ENCODE measurements around the gene WIPF2.

Gene WIPF2

GRCh38 chr17:40315678-40316570 is 96.8 kb downstream of the WIPF2 start:
- DNase-seq = peak; percentile 82

GRCh38 chr17:40316571-40317344 is 97.7 kb downstream of the WIPF2 start:
- peak; percentile 14 for DNase-seq

- DNase-seq = peak; percentile 82
These were observed 98.3 kb downstream of the WIPF2 start for GRCh38 chr17:40317345-40317873.

GRCh38 chr17:40317880-40318829 is 99.1 kb downstream of the WIPF2 start:
- peak; percentile 98 for DNase-seq

- DNase-seq = no peak
These were observed 99.8 kb downstream of the WIPF2 start for GRCh38 chr17:40318830-40319391.

- peak; percentile 70 for DNase-seq
These were observed 100.8 kb downstream of the WIPF2 start for GRCh38 chr17:40319651-40320540.

- DNase-seq = peak; percentile 67
These were observed 101.8 kb downstream of the WIPF2 start for GRCh38 chr17:40320756-40321523.

GRCh38 chr17:40321524-40321929 is 102.4 kb downstream of the WIPF2 start:
- no peak for DNase-seq

GRCh38 chr17:40321961-40322357 is 102.9 kb downstream of the WIPF2 start:
- no peak for DNase-seq

- DNase-seq = peak; percentile 99
These were observed 103.5 kb downstream of the WIPF2 start for GRCh38 chr17:40322358-40323315.

GRCh38 chr17:40323391-40324381 is 104.6 kb downstream of the WIPF2 start:
- DNase-seq = peak; percentile 89

- DNase-seq = no peak
These were observed 106.3 kb downstream of the WIPF2 start for GRCh38 chr17:40325156-40326013.

GRCh38 chr17:40326014-40326831 is 107.1 kb downstream of the WIPF2 start:
- no peak for DNase-seq

- DNase-seq = no peak
These were observed 107.7 kb downstream of the WIPF2 start for GRCh38 chr17:40326832-40327199.

GRCh38 chr17:40327244-40327729 is 108.2 kb downstream of the WIPF2 start:
- DNase-seq = no peak
